CD14-positive monocyte (primary cell): ENCODE data around the gene TNFRSF14. TPM values are rescaled to one million over a fixed set of nuclear protein-coding genes. Genes with fewer than 3 reads are reported as not detected.
"Not testable (repeated sequence)": the region's sequence is repeated elsewhere in the genome, so short reads cannot be mapped to it uniquely, and the experiment has no call there.

Experiments
- DNase-seq, 3 donors: peaks; one replicate each; pipeline ENCODE4 v3.0.0-alpha.2; 2011 to 2022
- H2AFZ ChIP-seq: 2 replicates; pipeline ENCODE4 v1.6.0; 2012; ENCODE audit warnings: mild to moderate bottlenecking, low read depth, low read length, inconsistent platforms; ENCODE audit not compliant: insufficient read depth, poor library complexity, severe bottlenecking
- H3K27ac ChIP-seq, 2 donors: 1 replicate in 1 of 2; 2 replicates in 1 of 2; pipeline ENCODE4 v1.5.1; 2012 to 2013; ENCODE audit warnings: low read length in 2 of 2, control low read depth in 1 of 2, inconsistent platforms in 1 of 2, low read depth in 1 of 2, mild to moderate bottlenecking in 1 of 2
- H3K27me3 ChIP-seq, 2 donors: one replicate each; pipeline versions ENCODE4 v1.6.0 to v1.6.1; 2011 to 2013; ENCODE audit warnings: low read length in 2 of 2; ENCODE audit not compliant: control insufficient read depth in 2 of 2, insufficient read depth in 2 of 2
- H3K36me3 ChIP-seq, 2 donors: replicated peaks in 1 of 2; 1 replicate in 1 of 2; 2 replicates in 1 of 2; pipeline versions ENCODE4 v1.5.1 to v1.6.1; 2012 to 2013; ENCODE audit warnings: low read length in 2 of 2, control low read depth in 1 of 2, inconsistent platforms in 1 of 2, mild to moderate bottlenecking in 1 of 2; ENCODE audit not compliant: insufficient read depth in 2 of 2, control insufficient read depth in 1 of 2
- H3K4me1 ChIP-seq, 2 donors: 1 replicate in 1 of 2; 2 replicates in 1 of 2; pipeline versions ENCODE4 v1.5.1 to v1.6.1; 2012 to 2013; ENCODE audit warnings: low read length in 2 of 2, control low read depth in 1 of 2, inconsistent platforms in 1 of 2, mild to moderate bottlenecking in 1 of 2, moderate library complexity in 1 of 2; ENCODE audit not compliant: insufficient read depth in 2 of 2, control insufficient read depth in 1 of 2
- H3K4me2 ChIP-seq: replicated peaks from 2 replicates; pipeline ENCODE3; 2012; ENCODE audit warnings: low read length, moderate library complexity, mild to moderate bottlenecking; ENCODE audit not compliant: poor library complexity, severe bottlenecking; ENCODE audit errors: extremely low read depth
- H3K4me3 ChIP-seq, 3 experiments: fragments of 200-600 bp in 1 of 3; sonication (generic) in 1 of 3; replicated peaks in 1 of 3; 1 replicate in 2 of 3; 2 replicates in 1 of 3; pipeline ENCODE4 v1.5.1; 2011 to 2013; ENCODE audit warnings: low read length in 3 of 3, mild to moderate bottlenecking in 3 of 3, control low read depth in 2 of 3, low read depth in 2 of 3, inconsistent platforms in 1 of 3, moderate library complexity in 1 of 3
- H3K79me2 ChIP-seq: 2 replicates; pipeline ENCODE4 v1.6.0; 2012; ENCODE audit warnings: mild to moderate bottlenecking, control low read depth, inconsistent platforms, low read length, moderate library complexity; ENCODE audit not compliant: insufficient read depth
- H3K9ac ChIP-seq: 2 replicates; pipeline ENCODE4 v1.6.0; 2017; ENCODE audit warnings: low read length, mild to moderate bottlenecking; ENCODE audit not compliant: insufficient read depth, poor library complexity, severe bottlenecking
- H3K9me3 ChIP-seq, 2 donors: replicated peaks in 1 of 2; 1 replicate in 1 of 2; 2 replicates in 1 of 2; pipeline versions ENCODE4 v1.5.1 to v1.6.1; 2012 to 2013; ENCODE audit warnings: low read length in 2 of 2, control low read depth in 1 of 2; ENCODE audit not compliant: control insufficient read depth in 1 of 2, insufficient read depth in 1 of 2
- H4K20me1 ChIP-seq: 2 replicates; pipeline ENCODE4 v1.6.0; 2012; ENCODE audit warnings: mild to moderate bottlenecking, low read length, control low read depth, moderate library complexity; ENCODE audit not compliant: insufficient read depth
- H3K27ac Mint-ChIP-seq, 7 donors: one replicate each; pipeline ENCODE4 v1.8.0; 2020; ENCODE audit warnings: mild to moderate bottlenecking in 7 of 7, mixed read lengths in 7 of 7, moderate library complexity in 6 of 7, inconsistent platforms in 2 of 7
- H3K27me3 Mint-ChIP-seq, 3 donors: one replicate each; pipeline ENCODE4 v1.8.0; 2021 to 2022; ENCODE audit warnings: low read depth in 3 of 3, mild to moderate bottlenecking in 3 of 3, mixed read lengths in 3 of 3, moderate library complexity in 3 of 3, inconsistent platforms in 1 of 3
- H3K36me3 Mint-ChIP-seq, 2 donors: one replicate each; pipeline ENCODE4 v1.8.0; 2020; ENCODE audit warnings: mixed read lengths in 2 of 2, inconsistent platforms in 1 of 2, mild to moderate bottlenecking in 1 of 2
- H3K4me1 Mint-ChIP-seq: one replicate; pipeline ENCODE4 v1.8.0; 2020; ENCODE audit warnings: mild to moderate bottlenecking, mixed read lengths
- H3K4me3 Mint-ChIP-seq, 2 donors: one replicate each; pipeline ENCODE4 v1.8.0; 2020; ENCODE audit warnings: mild to moderate bottlenecking in 2 of 2, mixed read lengths in 2 of 2, moderate library complexity in 1 of 2
- H3K9me3 Mint-ChIP-seq, 7 donors: one replicate each; pipeline ENCODE4 v1.8.0; 2020 to 2022; ENCODE audit warnings: mixed read lengths in 7 of 7, mild to moderate bottlenecking in 6 of 7, moderate library complexity in 6 of 7, inconsistent platforms in 2 of 7
- WGBS: methylation state at CpG from one replicate; pipeline ENCODE4 v1.1.5; 2013; ENCODE audit warnings: missing lambda C conversion rate; ENCODE audit not compliant: insufficient coverage; 5-methylcytosine and 5-hydroxymethylcytosine counted together
- intact Hi-C, 2 donors: fragments of 100-400 bp; cut with micrococcal nuclease; formaldehyde crosslinking; loops; one replicate each; pipeline versions ENCODE4 v1.15.0 to v1.15.1; 2023
- polyA plus RNA-seq, 3 donors: library from polyadenylated mRNA; depleted of rRNA in 1 of 3; unstranded in 2 of 3; stranded (reverse) in 1 of 3; fragments of 300-500 nt in 2 of 3; fragments of >200 nt in 1 of 3; fragmentation: Illumina TruSeq in 2 of 3; gene quantifications; 1 replicate in 2 of 3; 2 replicates in 1 of 3; pipeline ENCODE4 v1.2.3, GENCODE V29; 2012 to 2021
- TF ChIP-seq, protein P1 (sequence below): fragments of 200-600 bp; IDR thresholded peaks from one replicate; pipeline ENCODE4 v1.8.0; 2022; ENCODE audit warnings: antibody characterized with exemption, mild to moderate bottlenecking

The TNFRSF14 gene
- polyA plus RNA-seq, 3 donors, result 62.1 to 512 (median 64.4) TPM

DNA sequence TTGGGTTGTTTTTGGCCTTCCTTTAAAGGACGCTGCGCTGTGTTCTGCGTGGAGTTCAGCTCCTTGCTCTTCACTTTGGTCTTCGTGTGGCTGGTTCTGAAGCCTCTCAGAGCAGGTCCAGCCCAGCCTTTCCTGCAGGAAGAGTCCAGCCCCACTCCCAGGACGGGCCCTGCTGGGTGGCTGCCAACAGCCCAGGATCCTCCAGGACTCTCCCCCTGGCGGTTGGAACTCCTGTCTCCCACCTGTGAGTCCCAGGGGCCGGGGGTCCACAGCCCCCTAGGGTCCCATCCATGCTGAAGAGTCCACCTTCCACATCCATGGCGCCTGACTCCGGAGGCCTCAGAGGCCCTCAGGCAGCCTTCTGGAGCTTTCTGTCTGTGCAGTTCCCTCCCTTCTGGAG lies 4.6 kb upstream of the TNFRSF14 start:
- Mint-ChIP-seq H3K4me1 (peaks cover 38% of the 10 kb centered on the region), H3K27me3 (peaks cover 9 to 13% (median 11%) of the 10 kb centered on the region in 3 donors)
- H3K9me3 Mint-ChIP-seq, H3K36me3 ChIP-seq, H3K27me3 ChIP-seq, intact Hi-C loops, H3K27ac ChIP-seq, H2AFZ ChIP-seq, H3K9ac ChIP-seq, H3K27ac Mint-ChIP-seq, H3K4me3 Mint-ChIP-seq, DNase-seq, H3K4me2 ChIP-seq, H4K20me1 ChIP-seq, H3K36me3 Mint-ChIP-seq, H3K4me3 ChIP-seq, H3K9me3 ChIP-seq: not testable (repeated sequence)
- Histone ChIP-seq H3K4me1 (peaks cover 52 to 58% of the 10 kb centered on the region in 2 donors), H3K79me2 (peaks cover 14% of the 10 kb centered on the region)
- 92% methylated on average over 6 of the region's 9 CpGs for WGBS

DNA sequence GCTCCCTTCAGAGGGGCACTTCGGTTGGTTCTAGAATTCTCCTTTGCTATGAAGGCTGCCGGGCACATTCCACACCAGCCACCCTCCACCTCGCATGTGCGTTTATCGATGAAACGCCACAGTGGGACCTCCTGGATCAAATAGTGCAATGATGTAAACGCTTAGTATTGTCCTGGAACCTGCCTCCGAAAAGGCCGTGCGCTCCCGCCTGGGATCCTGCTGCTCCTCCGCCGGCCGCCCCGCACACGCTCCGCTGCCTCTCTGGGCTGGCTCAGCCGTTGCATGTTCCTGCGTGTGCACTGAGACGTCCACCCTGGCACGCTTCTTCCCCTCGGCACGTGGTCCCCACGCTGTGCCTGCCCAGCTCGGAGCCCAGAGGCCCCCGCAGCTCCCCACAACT lies 4.0 kb upstream of the TNFRSF14 start:
- intact Hi-C loops, result no loop called here
- Histone ChIP-seq H2AFZ (no peak overlapping the region), H3K4me2 (no peak overlapping the region), H3K27ac (no peak overlapping the region), H3K27me3 (no peaks in the 10 kb centered on the region), H3K4me1 (peaks cover 54 to 58% of the 10 kb centered on the region in 2 donors), H3K4me3 (no peak overlapping the region), H3K36me3 (no peaks in the 10 kb centered on the region), H3K9me3 (no peaks in the 10 kb centered on the region), H3K9ac (no peak overlapping the region), H4K20me1 (peaks cover 3% of the 10 kb centered on the region), H3K79me2 (peaks cover 20% of the 10 kb centered on the region)
- Mint-ChIP-seq H3K4me1 (peaks cover 36% of the 10 kb centered on the region), H3K36me3 (peaks cover 0 to 1% of the 10 kb centered on the region in 2 donors), H3K27me3 (peaks cover 9 to 13% (median 11%) of the 10 kb centered on the region in 3 donors), H3K9me3 (peaks cover 0 to 3% (median 0%) of the 10 kb centered on the region in 7 donors), H3K27ac (no peak overlapping the region), H3K4me3 (no peak overlapping the region)
- WGBS, result 97% methylated on average over 17 of the region's 26 CpGs
- TF ChIP-seq, protein P1, sequence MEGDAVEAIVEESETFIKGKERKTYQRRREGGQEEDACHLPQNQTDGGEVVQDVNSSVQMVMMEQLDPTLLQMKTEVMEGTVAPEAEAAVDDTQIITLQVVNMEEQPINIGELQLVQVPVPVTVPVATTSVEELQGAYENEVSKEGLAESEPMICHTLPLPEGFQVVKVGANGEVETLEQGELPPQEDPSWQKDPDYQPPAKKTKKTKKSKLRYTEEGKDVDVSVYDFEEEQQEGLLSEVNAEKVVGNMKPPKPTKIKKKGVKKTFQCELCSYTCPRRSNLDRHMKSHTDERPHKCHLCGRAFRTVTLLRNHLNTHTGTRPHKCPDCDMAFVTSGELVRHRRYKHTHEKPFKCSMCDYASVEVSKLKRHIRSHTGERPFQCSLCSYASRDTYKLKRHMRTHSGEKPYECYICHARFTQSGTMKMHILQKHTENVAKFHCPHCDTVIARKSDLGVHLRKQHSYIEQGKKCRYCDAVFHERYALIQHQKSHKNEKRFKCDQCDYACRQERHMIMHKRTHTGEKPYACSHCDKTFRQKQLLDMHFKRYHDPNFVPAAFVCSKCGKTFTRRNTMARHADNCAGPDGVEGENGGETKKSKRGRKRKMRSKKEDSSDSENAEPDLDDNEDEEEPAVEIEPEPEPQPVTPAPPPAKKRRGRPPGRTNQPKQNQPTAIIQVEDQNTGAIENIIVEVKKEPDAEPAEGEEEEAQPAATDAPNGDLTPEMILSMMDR, result no peak
- no peak for DNase-seq

DNA sequence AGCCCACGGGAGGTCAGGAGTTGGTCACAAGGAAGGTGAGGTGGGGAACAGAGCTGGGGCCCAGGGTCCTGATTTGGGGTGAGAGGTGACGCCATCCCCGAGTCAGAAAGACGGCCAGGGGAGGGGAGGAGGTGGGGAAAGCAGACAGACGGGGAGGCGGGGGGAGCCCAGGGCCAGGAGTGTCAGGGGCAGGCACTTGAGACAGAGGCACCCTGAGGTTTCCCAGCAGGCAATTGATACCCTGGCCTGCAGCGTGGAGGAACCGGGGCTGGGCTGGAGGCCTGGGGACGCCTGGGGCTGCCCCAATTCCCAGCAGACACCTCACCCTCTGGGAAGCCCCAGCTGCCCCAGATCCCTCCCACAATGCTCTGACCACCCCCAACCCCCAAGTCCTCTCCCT lies 3.1 kb upstream of the TNFRSF14 start:
- H3K4me3 ChIP-seq, H2AFZ ChIP-seq, H4K20me1 ChIP-seq, H3K4me2 ChIP-seq, H3K27me3 ChIP-seq, H3K27ac Mint-ChIP-seq, H3K4me3 Mint-ChIP-seq, H3K36me3 ChIP-seq, H3K9ac ChIP-seq, DNase-seq, H3K9me3 ChIP-seq, intact Hi-C loops, H3K36me3 Mint-ChIP-seq, H3K27ac ChIP-seq, H3K9me3 Mint-ChIP-seq: not testable (repeated sequence)
- H3K27me3 Mint-ChIP-seq, result peaks cover 9 to 16% (median 13%) of the 10 kb centered on the region in 3 donors
- Histone ChIP-seq H3K4me1 (peaks cover 54 to 58% of the 10 kb centered on the region in 2 donors), H3K79me2 (peaks cover 22% of the 10 kb centered on the region)
- peaks cover 40% of the 10 kb centered on the region for H3K4me1 Mint-ChIP-seq
- WGBS, result 74% methylated on average over 5 of the region's 9 CpGs
